ENCODE results near the gene CYP51A1. TPM values are rescaled to one million over a fixed set of nuclear protein-coding genes. Genes with fewer than 3 reads are reported as not detected.

Gene CYP51A1
- total RNA-seq, 4 donors from 2014 or later: 46.7 to 58.8 (median 52.2) TPM

- no peak for DNase-seq (ENCODE audit: low spot score in 2 of 2)
- Histone ChIP-seq H3K27ac (peak overlapping the region; percentile 95 to 98 (median 97)), H3K4me3 (peak overlapping the region; percentile 69 to 96 (median 84)), H3K4me1 (peaks cover 0 to 33% (median 8%) of the 10 kb centered on the region in 4 donors), H3K9me3 (no peaks in the 10 kb centered on the region), H3K36me3 (peaks cover 0 to 26% (median 4%) of the 10 kb centered on the region in 3 donors), H3K27me3 (no peaks in the 10 kb centered on the region)
- WGBS, 2 donors: 33 to 35% methylated on average over 14 to 15 of the region's 15 CpGs
- TF ChIP-seq CTCF (IDR thresholded peaks at IDR 0.05) (no peak), EP300 (IDR thresholded peaks at IDR 0.05) (no peak), POLR2A (IDR thresholded peaks at IDR 0.05) (no peak)
Measured at GRCh38 chr7:92133133-92133736, 1.0 kb downstream of the CYP51A1 start.

- no peaks in the 10 kb centered on the region for H3K9me3 ChIP-seq
Measured at GRCh38 chr7:92131764-92132330, 2.4 kb downstream of the CYP51A1 start.

GRCh38 chr7:92131093-92131492 is 3.2 kb downstream of the CYP51A1 start:
- TF ChIP-seq CTCF (IDR thresholded peaks at IDR 0.05) (no peak), POLR2A (IDR thresholded peaks at IDR 0.05) (no peak), EP300 (IDR thresholded peaks at IDR 0.05) (no peak)
- Histone ChIP-seq H3K27ac (no peak overlapping the region), H3K27me3 (no peaks in the 10 kb centered on the region), H3K4me1 (peaks cover 0 to 33% (median 8%) of the 10 kb centered on the region in 4 donors), H3K9me3 (no peaks in the 10 kb centered on the region), H3K36me3 (peaks cover 0 to 48% (median 4%) of the 10 kb centered on the region in 3 donors), H3K4me3 (no peak overlapping the region)
- no peak for DNase-seq (ENCODE audit: low spot score in 2 of 2)
- WGBS, 2 donors: 81 to 83% methylated on average over 5 of the region's 5 CpGs

More at GRCh38 chr7:92131764-92132330, 2.4 kb downstream of the CYP51A1 start:
- peaks cover 0 to 40% (median 4%) of the 10 kb centered on the region in 3 donors for H3K36me3 ChIP-seq
- peak overlapping the region in 1 of 4 donors; percentile 39 for H3K27ac ChIP-seq
- H3K4me3 ChIP-seq: no peak overlapping the region
- 26 to 27% methylated on average over 4 of the region's 4 CpGs for WGBS, 2 donors
- TF ChIP-seq POLR2A (IDR thresholded peaks at IDR 0.05) (no peak), EP300 (IDR thresholded peaks at IDR 0.05) (no peak), CTCF (IDR thresholded peaks at IDR 0.05) (no peak)
- peaks cover 0 to 33% (median 8%) of the 10 kb centered on the region in 4 donors for H3K4me1 ChIP-seq
- no peaks in the 10 kb centered on the region for H3K27me3 ChIP-seq
- DNase-seq (ENCODE audit: low spot score in 2 of 2): no peak

GRCh38 chr7:92121681-92122080 is 12.6 kb downstream of the CYP51A1 start:
- DNase-seq (ENCODE audit: low spot score in 2 of 2): no peak
- Histone ChIP-seq H3K27ac (no peak overlapping the region), H3K9me3 (peaks cover 0 to 8% (median 0%) of the 10 kb centered on the region in 4 donors), H3K4me3 (no peak overlapping the region), H3K36me3 (peaks cover 0 to 86% (median 3%) of the 10 kb centered on the region in 3 donors), H3K27me3 (no peaks in the 10 kb centered on the region), H3K4me1 (peaks cover 0 to 6% (median 0%) of the 10 kb centered on the region in 4 donors)
- TF ChIP-seq EP300 (IDR thresholded peaks at IDR 0.05) (no peak), CTCF (IDR thresholded peaks at IDR 0.05) (no peak), POLR2A (IDR thresholded peaks at IDR 0.05) (no peak)

- Histone ChIP-seq H3K4me3 (no peak overlapping the region), H3K9me3 (peaks cover 0 to 8% (median 0%) of the 10 kb centered on the region in 4 donors), H3K4me1 (peaks cover 0 to 6% (median 0%) of the 10 kb centered on the region in 4 donors), H3K36me3 (peaks cover 0 to 84% (median 3%) of the 10 kb centered on the region in 3 donors), H3K27ac (no peak overlapping the region), H3K27me3 (no peaks in the 10 kb centered on the region)
- no peak for TF ChIP-seq POLR2A (IDR thresholded peaks at IDR 0.05)
- TF ChIP-seq CTCF (IDR thresholded peaks at IDR 0.05): no peak
- TF ChIP-seq EP300 (IDR thresholded peaks at IDR 0.05): no peak
- DNase-seq (ENCODE audit: low spot score in 2 of 2): no peak
- 80 to 87% methylated on average over 1 of the region's 1 CpG for WGBS, 2 donors
Measured at GRCh38 chr7:92119213-92119759, 15.0 kb downstream of the CYP51A1 start.

Measured in tibial nerve (tissue), 4 donors.